K562 (cell line): ENCODE measurements around the gene FILIP1L. TPM values are rescaled to one million over a fixed set of nuclear protein-coding genes. Genes with fewer than 3 reads are reported as not detected.

Experiments used
- ATAC-seq: fragments of 200-7000 bp; cut with Tn5 transposase; 3 replicates; pipeline ENCODE4 v1.9.1; 2020; ENCODE audit warnings: moderate library complexity
- BruUV-seq: library from RNA; stranded (reverse); fragments of 400-500 nt; replicated peaks from 2 replicates; lab custom pipeline; 2021; lab: Mats Ljungman, UMichigan
- CTCF ChIA-PET: fragments of 300-600 bp; formaldehyde crosslinking; extraction: SDS; loops from one replicate; lab custom pipeline; 2021; ENCODE audit warnings: low intra/inter-chr PET ratio; lab: Yijun Ruan, JAX
- POLR2A ChIA-PET: fragments of 300-600, 350-650 bp; sonication (Branson Sonifier 250); formaldehyde crosslinking; extraction: SDS; loops from one replicate; lab custom pipeline; 2021; ENCODE audit warnings: antibody characterized with exemption, inconsistent platforms; lab: Yijun Ruan, JAX
- DNase-seq, 4 experiments: peaks; one replicate each; pipeline versions ENCODE4 v3.0.0 to v3.0.0-alpha.2; 2011 to 2018; ENCODE audit warnings: low spot score in 3 of 4, mixed read lengths in 3 of 4; ENCODE audit errors: extremely low read depth in 1 of 4
- FAIRE-seq: peaks from 2 replicates; lab custom pipeline; 2011; peaks lifted over from hg19 to GRCh38; lab: Jason Lieb, UNC
- H2AFZ ChIP-seq: 2 replicates; pipeline ENCODE4 v1.6.0; 2011; ENCODE audit warnings: low read depth, low read length, control low read depth, inconsistent platforms
- H3K27ac ChIP-seq: fragments of 200-600 bp; 3 replicates; pipeline ENCODE4 v1.8.0; 2011; ENCODE audit warnings: low read depth, mild to moderate bottlenecking, control low read depth, inconsistent platforms, low read length, moderate library complexity, mixed read lengths; ENCODE audit errors: extremely low read depth
- H3K27me3 ChIP-seq, 2 experiments: fragments of 300-600 bp in 1 of 2; 2 replicates in 1 of 2; 3 replicates in 1 of 2; pipeline versions ENCODE4 v1.6.0 to v1.8.0; 2011; ENCODE audit warnings: inconsistent platforms in 2 of 2, low read length in 2 of 2, mild to moderate bottlenecking in 1 of 2, mixed read lengths in 1 of 2, moderate library complexity in 1 of 2; ENCODE audit not compliant: control insufficient read depth in 2 of 2, insufficient read depth in 2 of 2
- H3K36me3 ChIP-seq: fragments of 300-600 bp; 3 replicates; pipeline ENCODE4 v1.8.0; 2011; ENCODE audit warnings: mild to moderate bottlenecking, low read length, inconsistent platforms; ENCODE audit not compliant: control insufficient read depth, insufficient read depth
- H3K4me1 ChIP-seq, 2 experiments: fragments of 200-600 bp in 1 of 2; replicated peaks in 1 of 2; 2 replicates in 1 of 2; 3 replicates in 1 of 2; pipeline versions ENCODE4 v1.5.1 to v1.8.0; 2011; ENCODE audit warnings: inconsistent platforms in 2 of 2, low read length in 2 of 2, mild to moderate bottlenecking in 1 of 2, mixed read lengths in 1 of 2, moderate library complexity in 1 of 2; ENCODE audit not compliant: control insufficient read depth in 2 of 2, insufficient read depth in 2 of 2
- H3K4me2 ChIP-seq: 2 replicates; pipeline ENCODE4 v1.6.1; 2011; ENCODE audit warnings: low read length, control low read depth, inconsistent platforms, mixed read lengths; ENCODE audit not compliant: insufficient read depth
- H3K4me3 ChIP-seq: fragments of 200-600 bp; sonication (generic), shearing (Covaris generic); 2 replicates; pipeline ENCODE4 v1.5.1; 2016; ENCODE audit warnings: control low read depth, inconsistent platforms
- H3K79me2 ChIP-seq: fragments of 200-600 bp; 3 replicates; pipeline ENCODE4 v1.8.0; 2011; ENCODE audit warnings: low read length, inconsistent platforms; ENCODE audit not compliant: control insufficient read depth, insufficient read depth
- H3K9ac ChIP-seq, 2 experiments: 2 replicates each; pipeline versions ENCODE4 v1.6.0 to v1.6.1; 2011; ENCODE audit warnings: low read depth in 2 of 2, low read length in 2 of 2, control low read depth in 1 of 2, inconsistent platforms in 1 of 2, mild to moderate bottlenecking in 1 of 2, mixed read lengths in 1 of 2; ENCODE audit not compliant: insufficient read depth in 1 of 2
- H3K9me1 ChIP-seq: one replicate; pipeline ENCODE4 v1.6.0; 2011; ENCODE audit warnings: inconsistent platforms, mild to moderate bottlenecking, low read length, moderate library complexity; ENCODE audit not compliant: control insufficient read depth, insufficient read depth
- H3K9me3 ChIP-seq: replicated peaks from 2 replicates; pipeline ENCODE4 v1.5.1; 2011; ENCODE audit warnings: low read depth, low read length, inconsistent platforms; ENCODE audit not compliant: control insufficient read depth, insufficient read depth
- H4K20me1 ChIP-seq: replicated peaks from 2 replicates; pipeline ENCODE4 v1.6.1; 2011; ENCODE audit warnings: low read length, inconsistent platforms, mixed read lengths; ENCODE audit not compliant: control insufficient read depth, insufficient read depth
- ARID1B ChIP-seq: fragments of 450-650 bp; IDR thresholded peaks from 2 replicates; pipeline ENCODE4 v1.6.1; 2016; ENCODE audit warnings: antibody characterized with exemption, mild to moderate bottlenecking, inconsistent platforms
- CCAR2 ChIP-seq: fragments of 200-400 bp; formaldehyde crosslinking; IDR thresholded peaks from 2 replicates; pipeline ENCODE4 v1.6.1; 2017; ENCODE audit warnings: mild to moderate bottlenecking, low read depth, low read length
- KDM4B ChIP-seq, 2 experiments: fragments of 450-650 bp in 1 of 2; sonication (generic) in 1 of 2; IDR thresholded peaks; 2 replicates each; pipeline ENCODE4 v1.6.1; 2016 to 2017; ENCODE audit warnings: borderline replicate concordance in 2 of 2, antibody characterized with exemption in 1 of 2, low read depth in 1 of 2, mild to moderate bottlenecking in 1 of 2
- NFE2L1 ChIP-seq: fragments of 450-650 bp; IDR thresholded peaks from 2 replicates; pipeline ENCODE4 v1.6.1; 2016; ENCODE audit warnings: missing genetic modification characterization, low read depth, mild to moderate bottlenecking, missing compliant biosample characterization, moderate library complexity, borderline replicate concordance
- TEAD2 ChIP-seq: fragments of 450-650 bp; IDR thresholded peaks from 2 replicates; pipeline ENCODE4 v1.6.1; 2016; ENCODE audit warnings: missing genetic modification characterization, control low read depth, missing compliant biosample characterization
- ZKSCAN3 ChIP-seq: fragments of 250-450 bp; sonication (Bioruptor Pico); IDR thresholded peaks from 2 replicates; pipeline ENCODE4 v1.4.0; 2020
- ZNF134 ChIP-seq: fragments of 250-450 bp; sonication (Bioruptor Pico); conservative IDR thresholded peaks from 2 replicates; pipeline ENCODE4 v1.4.0; 2020
- ZNF717 ChIP-seq: fragments of 250-450 bp; sonication (Bioruptor Pico); IDR thresholded peaks from 2 replicates; pipeline ENCODE4 v1.5.0; 2021
- ZNF77 ChIP-seq: fragments of 250-450 bp; sonication (Bioruptor Pico); IDR thresholded peaks from 2 replicates; pipeline ENCODE4 v1.5.0; 2020
- WGBS: fragments of 100-300 bp; shearing (Covaris generic); methylation state at CpG from one replicate; pipeline ENCODE4 v1.1.6; 2016; ENCODE audit warnings: low coverage, mixed read lengths; ENCODE audit not compliant: insufficient coverage; ENCODE audit errors: missing lambda C conversion rate; 5-methylcytosine and 5-hydroxymethylcytosine counted together
- in situ Hi-C: fragments of 300-500 bp; cut with MboI; formaldehyde crosslinking; loops from 4 replicates; pipeline ENCODE4 v1.15.0; 2018; ENCODE audit warnings: inconsistent platforms, mixed read lengths
- intact Hi-C: fragments of 100-400 bp; cut with micrococcal nuclease; formaldehyde crosslinking; loops from 2 replicates; pipeline ENCODE4 v1.14.2; 2022
- polyA plus RNA-seq, 8 experiments: library from polyadenylated mRNA; depleted of rRNA in 4 of 8; stranded (reverse) in 5 of 8; unstranded in 3 of 8; fragments of >200 nt; fragmentation: Nextera tagmentation in 2 of 8; fragmentation: Illumina TruSeq in 1 of 8; extraction: Ambion mirVana in 2 of 8; extraction: Trizol in 1 of 8; gene quantifications; 2 replicates each; pipeline versions ENCODE4 v1.2.1 to v1.2.3, GENCODE V29; 2011 to 2014; ENCODE audit warnings: inconsistent platforms in 1 of 8, missing spikeins in 1 of 8
- total RNA-seq, 7 experiments: library from RNA; depleted of rRNA in 6 of 7; stranded (reverse); fragments of >200 nt in 6 of 7; fragmentation: Illumina TruSeq in 2 of 7; extraction: Trizol in 2 of 7; gene quantifications; 2 replicates each; pipeline versions ENCODE4 v1.2.1 to v1.2.3, GENCODE V29; 2011 to 2021; ENCODE audit warnings: low replicate concordance in 1 of 7
- TF ChIP-seq, protein P1 (sequence below): fragments of 450-650 bp; IDR thresholded peaks from 2 replicates; pipeline ENCODE4 v1.6.1; 2016; ENCODE audit warnings: low read depth, mild to moderate bottlenecking, moderate library complexity
- TF ChIP-seq, protein P2 (sequence below): fragments of 200-800 bp; sonication (Bioruptor generic); IDR thresholded peaks from 2 replicates; pipeline ENCODE4 v1.6.1; 2017; ENCODE audit warnings: missing genetic modification characterization, missing compliant biosample characterization

The FILIP1L gene
- total and polyA plus RNA-seq, 9 of the 15 experiments (the other 6 are each of a cell fraction or from before 2014, with no cell fraction given) = 0.50 to 2.1 (median 1.1) TPM

DNA sequence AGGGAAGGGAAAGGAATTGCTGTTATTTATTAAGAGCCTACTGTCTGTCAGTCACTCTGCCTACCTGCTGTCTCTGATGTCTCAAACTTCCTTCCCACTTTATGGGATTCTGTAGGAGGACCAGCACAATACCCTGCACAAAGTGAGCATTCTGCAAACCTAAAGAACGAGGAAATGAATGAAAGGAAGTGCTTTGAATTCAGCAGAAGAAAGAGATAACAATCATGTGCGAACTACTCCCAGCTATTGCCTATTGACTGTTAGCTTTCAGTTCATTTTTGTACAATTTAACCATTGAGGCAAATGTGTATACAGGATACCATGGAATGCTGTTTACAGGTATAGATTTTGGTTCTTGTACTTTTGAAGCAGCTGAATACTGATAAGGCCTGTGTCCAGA, 229.8 kb downstream of the FILIP1L start:
- intact Hi-C loops = no loop called here
- no peak for ATAC-seq
- Histone ChIP-seq H3K36me3 (peaks cover 6% of the 10 kb centered on the region; the same call in 1 of the 3 replicates), H3K4me1 (peaks cover 0 to 8% of the 10 kb centered on the region in 2 experiments; a peak in 2 of 5 replicates), H3K79me2 (peaks cover 10% of the 10 kb centered on the region; the same call in 2 of the 3 replicates), H3K9me1 (no peaks in the 10 kb centered on the region), H3K27ac (no peak overlapping the region), H2AFZ (no peak overlapping the region), H3K4me2 (no peak overlapping the region), H3K27me3 (no peaks in the 10 kb centered on the region), H4K20me1 (no peaks in the 10 kb centered on the region), H3K4me3 (no peak overlapping the region), H3K9me3 (no peaks in the 10 kb centered on the region)
- POLR2A ChIA-PET = interaction anchor here (0.9 kb wide), 1 partner anchor 16 kb away, joined by 3 read pairs; no protein-coding TSS in a partner anchor
- DNase-seq = no peak
- 4% methylated on average over 2 of the region's 2 CpGs for WGBS
- CTCF ChIA-PET = no interaction called here
- BruUV-seq = no TSS peak
- no peak for FAIRE-seq
- no peak for TF ChIP-seq NFE2L1 (tag)
- TF ChIP-seq ZKSCAN3 = no peak
- TF ChIP-seq, protein P1, sequence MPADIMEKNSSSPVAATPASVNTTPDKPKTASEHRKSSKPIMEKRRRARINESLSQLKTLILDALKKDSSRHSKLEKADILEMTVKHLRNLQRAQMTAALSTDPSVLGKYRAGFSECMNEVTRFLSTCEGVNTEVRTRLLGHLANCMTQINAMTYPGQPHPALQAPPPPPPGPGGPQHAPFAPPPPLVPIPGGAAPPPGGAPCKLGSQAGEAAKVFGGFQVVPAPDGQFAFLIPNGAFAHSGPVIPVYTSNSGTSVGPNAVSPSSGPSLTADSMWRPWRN = no peak
- no peak for TF ChIP-seq ZNF77
- no peak for TF ChIP-seq TEAD2 (tag)
- no peak for TF ChIP-seq ARID1B
- TF ChIP-seq CCAR2 = no peak
- TF ChIP-seq ZNF134 (CRISPR knock-in tag) = no peak
- TF ChIP-seq, protein P2, sequence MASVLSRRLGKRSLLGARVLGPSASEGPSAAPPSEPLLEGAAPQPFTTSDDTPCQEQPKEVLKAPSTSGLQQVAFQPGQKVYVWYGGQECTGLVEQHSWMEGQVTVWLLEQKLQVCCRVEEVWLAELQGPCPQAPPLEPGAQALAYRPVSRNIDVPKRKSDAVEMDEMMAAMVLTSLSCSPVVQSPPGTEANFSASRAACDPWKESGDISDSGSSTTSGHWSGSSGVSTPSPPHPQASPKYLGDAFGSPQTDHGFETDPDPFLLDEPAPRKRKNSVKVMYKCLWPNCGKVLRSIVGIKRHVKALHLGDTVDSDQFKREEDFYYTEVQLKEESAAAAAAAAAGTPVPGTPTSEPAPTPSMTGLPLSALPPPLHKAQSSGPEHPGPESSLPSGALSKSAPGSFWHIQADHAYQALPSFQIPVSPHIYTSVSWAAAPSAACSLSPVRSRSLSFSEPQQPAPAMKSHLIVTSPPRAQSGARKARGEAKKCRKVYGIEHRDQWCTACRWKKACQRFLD (CRISPR knock-in tag) = no peak
- TF ChIP-seq KDM4B (IDR thresholded peaks at IDR 0.05; ENCODE audit: borderline replicate concordance in 2 of 2, low read depth in 1 of 2) = no peak
- TF ChIP-seq ZNF717 = no peak
- TF ChIP-seq, all 486 proteins: peak for 0
- in situ Hi-C loops = no loop called here
- H3K9ac ChIP-seq = no peak overlapping the region
